Thyroid gland (tissue), 4 donors: ENCODE results near the gene PCDHGA4. TPM values are rescaled to one million over a fixed set of nuclear protein-coding genes. Genes with fewer than 3 reads are reported as not detected.
"Not testable (repeated sequence)": the region's sequence is repeated elsewhere in the genome, so short reads cannot be mapped to it uniquely, and the experiment has no call there.

Experiments
- DNase-seq, 2 donors: peaks; one replicate each; pipeline ENCODE4 v3.0.0-alpha.2; 2019
- H3K27ac ChIP-seq, 3 donors: fragments of 200-600 bp; sonication (generic); 1 replicate in 2 of 3; 2 replicates in 1 of 3; pipeline ENCODE4 v1.5.1; 2016 to 2019; ENCODE audit warnings: mild to moderate bottlenecking in 1 of 3, moderate library complexity in 1 of 3
- H3K27me3 ChIP-seq: fragments of 200-600 bp; sonication (generic); one replicate; pipeline ENCODE4 v1.5.1; 2019
- H3K36me3 ChIP-seq, 2 donors: fragments of 200-600 bp; sonication (generic); one replicate each; pipeline ENCODE4 v1.5.1; 2016 to 2019
- H3K4me1 ChIP-seq, 2 donors: fragments of 200-600 bp; sonication (generic); one replicate each; pipeline ENCODE4 v1.5.1; 2017 to 2019
- H3K4me3 ChIP-seq, 3 donors: fragments of 200-600 bp; sonication (generic); replicated peaks in 1 of 3; 1 replicate in 2 of 3; 2 replicates in 1 of 3; pipeline ENCODE4 v1.5.1; 2016; ENCODE audit warnings: mild to moderate bottlenecking in 1 of 3
- H3K9me3 ChIP-seq: fragments of 200-600 bp; sonication (generic); one replicate; pipeline ENCODE4 v1.5.1; 2017
- POLR2A ChIP-seq, 2 donors: fragments of 450-650 bp; IDR thresholded peaks; one replicate each; pipeline ENCODE4 v1.6.1; 2017; ENCODE audit warnings: antibody characterized with exemption in 2 of 2, mild to moderate bottlenecking in 2 of 2, moderate library complexity in 1 of 2
- WGBS, 2 donors: methylation state at CpG; one replicate each; pipeline ENCODE4 v1.1.5; 2017; 5-methylcytosine and 5-hydroxymethylcytosine counted together
- intact Hi-C: fragments of 100-400 bp; cut with DNase I; formaldehyde crosslinking; loops from one replicate; pipeline ENCODE4 v1.15.1; 2023
- total RNA-seq, 4 donors: library from RNA; depleted of rRNA; stranded (reverse); fragments of >200 nt; gene quantifications; one replicate each; pipeline ENCODE4 v1.2.3, GENCODE V29; 2016
- TF ChIP-seq, protein P1 (sequence below), 6 experiments: fragments of 200-600 bp in 3 of 6; fragments of 450-650 bp in 3 of 6; sonication (generic) in 3 of 6; IDR thresholded peaks; one replicate each; pipeline ENCODE4 v1.5.1; 2016 to 2019; ENCODE audit warnings: antibody characterized with exemption in 6 of 6, mild to moderate bottlenecking in 2 of 6, inconsistent platforms in 1 of 6, moderate library complexity in 1 of 6

The PCDHGA4 gene
- total RNA-seq, 4 donors from 2014 or later = 3.5 to 7.7 (median 4.4) TPM

DNA sequence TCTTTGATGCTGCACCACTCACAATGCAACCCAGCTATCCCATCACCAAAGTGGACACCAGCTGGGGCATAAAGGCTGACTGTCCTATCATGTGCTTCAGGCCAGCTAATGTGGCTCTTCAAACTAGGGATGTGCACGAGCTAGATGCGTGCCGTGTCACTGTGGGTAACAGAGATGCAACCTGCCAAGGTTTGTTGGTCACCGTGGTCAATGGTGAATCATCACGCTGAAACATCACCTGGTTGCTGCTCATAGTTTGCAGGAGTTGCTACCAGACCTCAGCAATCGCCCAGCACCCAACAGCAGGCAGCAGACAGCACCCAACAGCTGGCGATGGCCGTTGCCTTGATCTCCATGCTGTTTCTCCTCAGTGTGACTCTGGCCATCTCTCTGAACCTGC, 26.6 kb upstream of the PCDHGA4 start:
- H3K27ac ChIP-seq = no peak overlapping the region
- WGBS, 2 donors = 72 to 86% methylated on average over 2 to 8 of the region's 8 CpGs
- H3K4me3 ChIP-seq = no peak overlapping the region
- no peaks in the 10 kb centered on the region for H3K9me3 ChIP-seq
- H3K4me1 ChIP-seq = no peaks in the 10 kb centered on the region
- H3K36me3 ChIP-seq = no peaks in the 10 kb centered on the region
- TF ChIP-seq POLR2A (IDR thresholded peaks at IDR 0.05) = no peak
- TF ChIP-seq, protein P1, sequence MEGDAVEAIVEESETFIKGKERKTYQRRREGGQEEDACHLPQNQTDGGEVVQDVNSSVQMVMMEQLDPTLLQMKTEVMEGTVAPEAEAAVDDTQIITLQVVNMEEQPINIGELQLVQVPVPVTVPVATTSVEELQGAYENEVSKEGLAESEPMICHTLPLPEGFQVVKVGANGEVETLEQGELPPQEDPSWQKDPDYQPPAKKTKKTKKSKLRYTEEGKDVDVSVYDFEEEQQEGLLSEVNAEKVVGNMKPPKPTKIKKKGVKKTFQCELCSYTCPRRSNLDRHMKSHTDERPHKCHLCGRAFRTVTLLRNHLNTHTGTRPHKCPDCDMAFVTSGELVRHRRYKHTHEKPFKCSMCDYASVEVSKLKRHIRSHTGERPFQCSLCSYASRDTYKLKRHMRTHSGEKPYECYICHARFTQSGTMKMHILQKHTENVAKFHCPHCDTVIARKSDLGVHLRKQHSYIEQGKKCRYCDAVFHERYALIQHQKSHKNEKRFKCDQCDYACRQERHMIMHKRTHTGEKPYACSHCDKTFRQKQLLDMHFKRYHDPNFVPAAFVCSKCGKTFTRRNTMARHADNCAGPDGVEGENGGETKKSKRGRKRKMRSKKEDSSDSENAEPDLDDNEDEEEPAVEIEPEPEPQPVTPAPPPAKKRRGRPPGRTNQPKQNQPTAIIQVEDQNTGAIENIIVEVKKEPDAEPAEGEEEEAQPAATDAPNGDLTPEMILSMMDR (IDR thresholded peaks at IDR 0.05) = no peak
- no peaks in the 10 kb centered on the region for H3K27me3 ChIP-seq
- intact Hi-C loops = no loop called here
- no peak for DNase-seq

DNA sequence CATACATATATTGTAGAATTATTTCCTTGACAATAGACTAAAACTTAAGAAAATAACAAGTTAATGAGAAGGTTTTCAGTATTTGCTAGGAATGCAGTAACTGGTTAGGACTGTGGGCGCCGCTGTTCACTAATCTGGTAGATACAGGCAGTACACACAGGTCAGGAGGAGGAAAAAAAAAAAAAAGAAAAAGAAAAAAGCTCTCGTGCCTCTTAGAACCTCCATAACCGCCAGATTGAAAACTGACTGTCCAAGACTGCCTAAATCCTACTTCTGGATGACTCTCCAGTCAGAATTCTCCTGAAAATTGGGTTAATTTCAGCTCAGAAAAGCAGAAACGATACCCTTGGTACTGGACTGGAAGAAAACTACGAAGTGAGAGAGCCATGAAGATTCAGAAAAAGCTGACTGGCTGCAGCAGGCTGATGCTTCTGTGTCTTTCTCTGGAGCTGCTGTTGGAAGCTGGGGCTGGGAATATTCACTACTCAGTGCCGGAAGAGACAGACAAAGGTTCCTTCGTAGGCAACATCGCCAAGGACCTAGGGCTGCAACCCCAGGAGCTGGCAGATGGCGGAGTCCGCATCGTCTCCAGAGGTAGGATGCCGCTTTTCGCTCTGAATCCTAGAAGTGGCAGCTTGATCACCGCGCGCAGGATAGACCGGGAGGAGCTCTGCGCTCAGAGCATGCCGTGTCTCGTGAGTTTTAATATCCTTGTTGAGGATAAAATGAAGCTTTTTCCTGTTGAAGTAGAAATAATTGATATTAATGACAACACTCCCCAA, 24.3 kb upstream of the PCDHGA4 start, which contains the start of gene PCDHGA1:
PCDHGA1 (plus strand) TSS at position 216 of the 782 bp plus-strand sequence.
- Histone ChIP-seq H3K9me3 (no peaks in the 10 kb centered on the region), H3K4me3 (no peak within 1 kb of the TSS), H3K36me3 (no peaks in the 10 kb centered on the region), H3K27ac (no peak within 1 kb of the TSS), H3K27me3 (no peaks in the 10 kb centered on the region), H3K4me1 (no peaks in the 10 kb centered on the region)
- WGBS, 2 donors = 19 to 28% methylated on average over 21 of the region's 21 CpGs
- intact Hi-C loops = no loop called here
- DNase-seq = no peak
- TF ChIP-seq, protein P1 (IDR thresholded peaks at IDR 0.05) = peak in 2 of 6 experiments; percentile 16 to 17
- TF ChIP-seq POLR2A (IDR thresholded peaks at IDR 0.05) = no peak

DNA sequence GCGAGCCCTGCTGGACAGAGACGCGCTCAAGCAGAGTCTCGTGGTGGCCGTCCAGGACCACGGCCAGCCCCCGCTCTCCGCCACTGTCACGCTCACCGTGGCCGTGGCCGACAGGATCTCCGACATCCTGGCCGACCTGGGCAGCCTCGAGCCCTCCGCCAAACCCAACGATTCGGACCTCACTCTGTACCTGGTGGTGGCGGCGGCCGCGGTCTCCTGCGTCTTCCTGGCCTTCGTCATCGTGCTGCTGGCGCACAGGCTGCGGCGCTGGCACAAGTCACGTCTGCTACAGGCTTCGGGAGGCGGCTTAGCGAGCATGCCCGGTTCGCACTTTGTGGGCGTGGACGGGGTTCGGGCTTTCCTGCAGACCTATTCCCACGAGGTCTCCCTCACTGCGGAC, 22.2 kb upstream of the PCDHGA4 start:
- H3K27ac ChIP-seq, H3K27me3 ChIP-seq, H3K36me3 ChIP-seq, H3K9me3 ChIP-seq, H3K4me1 ChIP-seq, intact Hi-C loops, H3K4me3 ChIP-seq, DNase-seq: not testable (repeated sequence)
- WGBS, 2 donors = 29 to 45% methylated on average over 13 to 28 of the region's 39 CpGs

DNA sequence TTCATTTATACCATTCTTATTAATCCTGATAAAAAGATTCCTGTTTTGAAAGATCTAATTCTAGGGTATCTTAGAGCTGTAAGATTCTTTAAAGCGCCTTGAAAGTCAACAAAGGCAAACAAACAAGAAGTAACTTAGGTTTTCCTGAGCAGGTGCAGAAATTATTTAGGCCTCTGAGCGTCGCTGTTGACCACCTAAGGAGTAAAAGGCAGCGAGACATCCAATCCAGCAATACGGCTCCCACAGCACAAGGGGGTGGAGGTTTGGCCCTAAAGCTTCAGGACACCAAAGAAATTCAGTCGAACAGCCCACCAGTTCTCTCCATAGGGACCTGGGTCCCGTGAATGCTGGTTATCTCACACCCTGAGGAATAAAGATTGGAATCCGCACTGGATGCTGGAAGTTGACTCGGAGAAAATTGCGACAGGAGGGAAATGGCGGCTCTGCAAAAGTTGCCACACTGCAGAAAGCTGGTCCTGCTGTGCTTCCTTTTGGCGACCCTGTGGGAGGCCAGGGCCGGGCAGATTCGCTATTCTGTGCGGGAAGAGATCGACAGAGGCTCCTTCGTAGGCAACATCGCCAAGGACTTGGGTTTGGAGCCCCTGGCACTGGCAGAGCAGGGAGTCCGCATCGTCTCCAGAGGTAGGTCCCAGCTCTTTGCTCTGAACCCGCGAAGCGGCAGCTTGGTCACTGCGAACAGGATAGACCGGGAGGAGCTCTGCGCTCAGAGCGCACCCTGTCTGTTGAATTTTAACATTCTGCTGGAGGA, 16.1 kb upstream of the PCDHGA4 start, which contains the start of gene PCDHGA2:
PCDHGA2 (plus strand) TSS at position 223 of the 769 bp plus-strand sequence.
- no peaks in the 10 kb centered on the region for H3K27me3 ChIP-seq
- H3K36me3 ChIP-seq = no peaks in the 10 kb centered on the region
- TF ChIP-seq, protein P1 (IDR thresholded peaks at IDR 0.05) = peak in 4 of 6 experiments; percentile 26 to 42 (median 40)
- TF ChIP-seq POLR2A (IDR thresholded peaks at IDR 0.05) = no peak
- H3K4me1 ChIP-seq = no peaks in the 10 kb centered on the region
- DNase-seq = peak in 1 of 2 donors; percentile 21
- H3K27ac ChIP-seq = no peak within 1 kb of the TSS
- intact Hi-C loops = no loop called here
- no peaks in the 10 kb centered on the region for H3K9me3 ChIP-seq
- 8 to 15% methylated on average over 10 to 24 of the region's 27 CpGs for WGBS, 2 donors
- peak within 1 kb of the TSS in 1 of 3 donors; percentile 16 for H3K4me3 ChIP-seq

DNA sequence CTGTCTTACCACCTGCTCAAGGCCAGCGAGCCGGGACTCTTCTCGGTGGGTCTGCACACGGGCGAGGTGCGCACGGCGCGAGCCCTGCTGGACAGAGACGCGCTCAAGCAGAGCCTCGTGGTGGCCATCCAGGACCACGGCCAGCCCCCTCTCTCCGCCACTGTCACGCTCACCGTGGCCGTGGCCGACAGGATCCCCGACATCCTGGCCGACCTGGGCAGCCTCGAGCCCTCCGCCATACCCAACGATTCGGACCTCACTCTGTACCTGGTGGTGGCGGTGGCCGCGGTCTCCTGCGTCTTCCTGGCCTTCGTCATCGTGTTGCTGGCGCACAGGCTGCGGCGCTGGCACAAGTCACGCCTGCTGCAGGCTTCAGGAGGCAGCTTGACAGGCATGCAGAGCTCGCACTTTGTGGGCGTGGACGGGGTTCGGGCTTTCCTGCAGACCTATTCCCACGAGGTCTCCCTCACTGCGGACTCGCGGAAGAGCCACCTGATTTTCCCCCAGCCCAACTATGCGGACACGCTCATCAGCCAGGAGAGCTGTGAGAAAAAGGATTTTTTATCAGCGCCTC, 14.0 kb upstream of the PCDHGA4 start:
- H3K4me1 ChIP-seq, intact Hi-C loops, H3K27ac ChIP-seq, H3K9me3 ChIP-seq, H3K36me3 ChIP-seq, DNase-seq, H3K4me3 ChIP-seq, H3K27me3 ChIP-seq: not testable (repeated sequence)
- WGBS, 2 donors = 38 to 71% methylated on average over 6 to 22 of the region's 45 CpGs
